CD4-positive, alpha-beta T cell (primary cell): Measurements from ENCODE around the gene CASP12. TPM values are rescaled to one million over a fixed set of nuclear protein-coding genes. Genes with fewer than 3 reads are reported as not detected.

ENCODE experiments used
- ATAC-seq: fragments of 200-7000 bp; cut with Tn5 transposase; one replicate; pipeline ENCODE4 v1.10.0; 2022; ENCODE audit warnings: mild to moderate bottlenecking; ENCODE audit not compliant: poor library complexity
- CTCF ChIA-PET: fragments of 350-600 bp; sonication (Branson Sonifier 250); formaldehyde crosslinking; loops from one replicate; lab custom pipeline; 2021; ENCODE audit warnings: antibody characterized with exemption, inconsistent platforms; lab: Charles Lee
- POLR2A ChIA-PET: fragments of 350-600 bp; sonication (Branson Sonifier 250); formaldehyde crosslinking; loops from one replicate; lab custom pipeline; 2021; ENCODE audit warnings: antibody characterized with exemption, inconsistent platforms; lab: Charles Lee
- DNase-seq, 14 experiments: peaks; one replicate each; pipeline ENCODE4 v3.0.0-alpha.2; 2013 to 2020; ENCODE audit warnings: mixed read lengths in 2 of 14
- H3K27ac ChIP-seq, 2 donors: one replicate each; pipeline versions ENCODE4 v1.5.1 to v1.7.0; 2013; ENCODE audit warnings: low read length in 2 of 2, low read depth in 1 of 2, mild to moderate bottlenecking in 1 of 2
- H3K27me3 ChIP-seq, 2 experiments: 1 replicate in 1 of 2; 2 replicates in 1 of 2; pipeline versions ENCODE4 v1.6.1 to v1.7.0; 2013; ENCODE audit warnings: low read length in 2 of 2, control low read depth in 1 of 2, mild to moderate bottlenecking in 1 of 2, moderate library complexity in 1 of 2; ENCODE audit not compliant: insufficient read depth in 2 of 2, control insufficient read depth in 1 of 2
- H3K36me3 ChIP-seq: one replicate; pipeline ENCODE4 v1.6.1; 2013; ENCODE audit warnings: low read length, control low read depth; ENCODE audit not compliant: insufficient read depth
- H3K4me1 ChIP-seq: one replicate; pipeline ENCODE4 v1.6.1; 2013; ENCODE audit warnings: low read length, control low read depth; ENCODE audit not compliant: insufficient read depth
- H3K4me3 ChIP-seq: one replicate; pipeline ENCODE4 v1.5.1; 2013; ENCODE audit warnings: mild to moderate bottlenecking, low read length, moderate library complexity
- H3K9me3 ChIP-seq, 2 experiments: 1 replicate in 1 of 2; 2 replicates in 1 of 2; pipeline versions ENCODE4 v1.6.1 to v1.7.0; 2013; ENCODE audit warnings: low read length in 2 of 2, mild to moderate bottlenecking in 2 of 2, control low read depth in 1 of 2, moderate library complexity in 1 of 2; ENCODE audit not compliant: control insufficient read depth in 1 of 2, insufficient read depth in 1 of 2
- H3K27ac Mint-ChIP-seq: one replicate; pipeline ENCODE4 v1.8.0; 2020; ENCODE audit warnings: mixed read lengths
- H3K27me3 Mint-ChIP-seq: one replicate; pipeline ENCODE4 v1.8.0; 2021; ENCODE audit warnings: mixed read lengths
- H3K36me3 Mint-ChIP-seq: one replicate; pipeline ENCODE4 v1.8.0; 2021; ENCODE audit warnings: low read depth, mixed read lengths
- H3K4me1 Mint-ChIP-seq: one replicate; pipeline ENCODE4 v1.8.0; 2021; ENCODE audit warnings: low read depth, mixed read lengths
- H3K4me3 Mint-ChIP-seq: one replicate; pipeline ENCODE4 v1.8.0; 2020; ENCODE audit warnings: mild to moderate bottlenecking, mixed read lengths
- H3K9me3 Mint-ChIP-seq: one replicate; pipeline ENCODE4 v1.8.0; 2020; ENCODE audit warnings: mixed read lengths
- CTCF ChIP-seq: fragments of 200-600 bp; IDR thresholded peaks from one replicate; pipeline ENCODE4 v1.8.0; 2022; ENCODE audit warnings: antibody characterized with exemption, mild to moderate bottlenecking
- intact Hi-C, 2 experiments: fragments of 100-400 bp; cut with DNase I in 1 of 2; cut with micrococcal nuclease in 1 of 2; formaldehyde crosslinking; loops; one replicate each; pipeline versions ENCODE4 v1.15.1 to v1.9.0; 2023 to 2025; cut with DNase I, micrococcal nuclease
- total RNA-seq, 174 experiments: library from RNA in 2 of 174; stranded (reverse) in 2 of 174; gene quantifications; one replicate each; pipeline ENCODE4 v1.2.3 and lab custom pipeline; 2021 to 2026

Gene CASP12
- total RNA-seq, 2 experiments from 2014 or later, result not detected

- no peak overlapping the region for H3K27ac ChIP-seq
- H3K4me1 ChIP-seq, result no peaks in the 10 kb centered on the region
- ATAC-seq, result no peak
- Mint-ChIP-seq H3K27me3 (no peaks in the 10 kb centered on the region), H3K9me3 (peaks cover 19% of the 10 kb centered on the region), H3K36me3 (peaks cover 33% of the 10 kb centered on the region), H3K4me3 (no peak overlapping the region), H3K4me1 (peaks cover 10% of the 10 kb centered on the region), H3K27ac (no peak overlapping the region)
- peaks cover 0 to 5% of the 10 kb centered on the region in 2 experiments for H3K9me3 ChIP-seq
- no peaks in the 10 kb centered on the region for H3K27me3 ChIP-seq
- no peak overlapping the region for H3K4me3 ChIP-seq
- CTCF ChIA-PET, result no interaction called here
- intact Hi-C loops, result no loop called here
- TF ChIP-seq CTCF, result no peak
- H3K36me3 ChIP-seq, result no peaks in the 10 kb centered on the region
- no peak for DNase-seq
- POLR2A ChIA-PET, result no interaction called here
Observed at GRCh38 chr11:104926771-104927611, 28.7 kb upstream of the CASP12 start.

GRCh38 chr11:104925850-104926249 is 27.6 kb upstream of the CASP12 start:
- H3K4me1 Mint-ChIP-seq, result peaks cover 6% of the 10 kb centered on the region
- no peak overlapping the region for H3K4me3 Mint-ChIP-seq
- no peak overlapping the region for H3K27ac Mint-ChIP-seq
- H3K4me1 ChIP-seq, result no peaks in the 10 kb centered on the region
- no peak for DNase-seq
- POLR2A ChIA-PET, result interaction anchor here (1.5 kb wide), 1 partner anchor 9 kb away, joined by 4 read pairs; no protein-coding TSS in a partner anchor
- no peaks in the 10 kb centered on the region for H3K27me3 Mint-ChIP-seq
- H3K36me3 ChIP-seq, result no peaks in the 10 kb centered on the region
- peaks cover 0 to 5% of the 10 kb centered on the region in 2 experiments for H3K9me3 ChIP-seq
- H3K9me3 Mint-ChIP-seq, result peaks cover 19% of the 10 kb centered on the region
- peaks cover 27% of the 10 kb centered on the region for H3K36me3 Mint-ChIP-seq
- H3K27ac ChIP-seq, result no peak overlapping the region
- H3K4me3 ChIP-seq, result no peak overlapping the region
- H3K27me3 ChIP-seq, result no peaks in the 10 kb centered on the region
- ATAC-seq, result no peak
- intact Hi-C loops, result no loop called here
- CTCF ChIA-PET, result no interaction called here
- TF ChIP-seq CTCF, result no peak

- POLR2A ChIA-PET, result interaction anchor here (1.0 to 3.0 kb wide), 4 partner anchors 10 to 212 kb away, joined by 3 to 8 read pairs (median 8); no protein-coding TSS in a partner anchor
Observed at GRCh38 chr11:104918113-104918824, 20.0 kb upstream of the CASP12 start.

More at GRCh38 chr11:104918113-104918824, 20.0 kb upstream of the CASP12 start:
- H3K36me3 ChIP-seq, result no peaks in the 10 kb centered on the region
- intact Hi-C loops, result no loop called here
- peaks cover 4% of the 10 kb centered on the region for H3K36me3 Mint-ChIP-seq
- H3K4me3 ChIP-seq, result peak overlapping the region; percentile 55
- peaks cover 65% of the 10 kb centered on the region for H3K4me1 Mint-ChIP-seq
- peak in 3 of 14 experiments; percentile 48 to 69 (median 50) for DNase-seq
- peak overlapping the region; percentile 55 to 56 for H3K27ac ChIP-seq
- H3K27ac Mint-ChIP-seq, result peak overlapping the region; percentile 91
- H3K4me1 ChIP-seq, result peaks cover 10% of the 10 kb centered on the region
- no peaks in the 10 kb centered on the region for H3K9me3 ChIP-seq
- H3K9me3 Mint-ChIP-seq, result peaks cover 3% of the 10 kb centered on the region
- no peaks in the 10 kb centered on the region for H3K27me3 ChIP-seq
- H3K27me3 Mint-ChIP-seq, result no peaks in the 10 kb centered on the region
- CTCF ChIA-PET, result interaction anchor here (0.9 to 1.4 kb wide), 2 partner anchors 12 to 19 kb away, joined by 3 to 4 read pairs; no protein-coding TSS in a partner anchor
- TF ChIP-seq CTCF, result no peak
- peak; percentile 66 for ATAC-seq
- peak overlapping the region; percentile 97 for H3K4me3 Mint-ChIP-seq
